B cell (primary cell): ENCODE data around the gene METTL26. TPM values are rescaled to one million over a fixed set of nuclear protein-coding genes. Genes with fewer than 3 reads are reported as not detected.

Experiments used
- ATAC-seq: fragments of 200-7000 bp; cut with Tn5 transposase; one replicate; pipeline ENCODE4 v1.10.0; 2021; ENCODE audit warnings: low read depth, mild to moderate bottlenecking, moderate number of reproducible peaks, moderate library complexity
- CTCF ChIA-PET: fragments of 350-600 bp; sonication (Branson Sonifier 250); formaldehyde crosslinking; loops from one replicate; lab custom pipeline; 2021; ENCODE audit warnings: antibody characterized with exemption, inconsistent platforms; lab: Charles Lee
- POLR2A ChIA-PET: fragments of 350-600 bp; sonication (Branson Sonifier 250); formaldehyde crosslinking; loops from one replicate; lab custom pipeline; 2021; ENCODE audit warnings: antibody characterized with exemption; lab: Charles Lee
- DNase-seq: peaks from one replicate; pipeline ENCODE4 v3.0.0; 2013
- H2AFZ ChIP-seq: 2 replicates; pipeline ENCODE4 v1.6.1; 2012; ENCODE audit warnings: mild to moderate bottlenecking, low read depth, low read length; ENCODE audit not compliant: insufficient read depth, poor library complexity, severe bottlenecking
- H3K27ac ChIP-seq, 2 donors: 1 replicate in 1 of 2; 2 replicates in 1 of 2; pipeline ENCODE4 v1.5.1; 2012 to 2013; ENCODE audit warnings: low read length in 2 of 2, mild to moderate bottlenecking in 2 of 2, moderate library complexity in 1 of 2
- H3K27me3 ChIP-seq, 4 experiments: fragments of 200-600 bp in 1 of 4; sonication (generic) in 1 of 4; replicated peaks in 1 of 4; 1 replicate in 2 of 4; 2 replicates in 2 of 4; pipeline versions ENCODE4 v1.6.1 to v1.7.0; 2013 to 2016; ENCODE audit warnings: low read length in 3 of 4, mild to moderate bottlenecking in 2 of 4, mixed read lengths in 1 of 4, moderate library complexity in 1 of 4; ENCODE audit not compliant: insufficient read depth in 4 of 4, control insufficient read depth in 3 of 4; ENCODE audit errors: control extremely low read depth in 1 of 4
- H3K36me3 ChIP-seq, 2 experiments: replicated peaks in 1 of 2; 1 replicate in 1 of 2; 2 replicates in 1 of 2; pipeline versions ENCODE4 v1.6.1 to v1.7.1; 2013; ENCODE audit warnings: low read length in 1 of 2; ENCODE audit not compliant: insufficient read depth in 2 of 2, control insufficient read depth in 1 of 2; ENCODE audit errors: control extremely low read depth in 1 of 2, extremely low read depth in 1 of 2
- H3K4me1 ChIP-seq, 2 donors: fragments of 200-600 bp in 1 of 2; sonication (generic) in 1 of 2; 1 replicate in 1 of 2; 2 replicates in 1 of 2; pipeline versions ENCODE4 v1.5.1 to v1.6.1; 2013 to 2017; ENCODE audit warnings: low read length in 2 of 2; ENCODE audit not compliant: control insufficient read depth in 2 of 2, insufficient read depth in 2 of 2
- H3K4me2 ChIP-seq: replicated peaks from 2 replicates; pipeline ENCODE3; 2012; ENCODE audit warnings: mild to moderate bottlenecking, low read depth, low read length; ENCODE audit not compliant: poor library complexity, severe bottlenecking
- H3K4me3 ChIP-seq, 5 experiments: fragments of 200-600 bp in 1 of 5; sonication (generic) in 1 of 5; 1 replicate in 3 of 5; 2 replicates in 2 of 5; pipeline versions ENCODE4 v1.5.1 to v1.7.0; 2011 to 2016; ENCODE audit warnings: low read length in 4 of 5, mild to moderate bottlenecking in 4 of 5, low read depth in 2 of 5, control low read depth in 1 of 5, moderate library complexity in 1 of 5; ENCODE audit not compliant: insufficient read depth in 1 of 5; ENCODE audit errors: control extremely low read depth in 1 of 5, extremely low read depth in 1 of 5
- H3K79me2 ChIP-seq: fragments of 200-600 bp; sonication (generic); one replicate; pipeline ENCODE4 v1.6.0; 2016; ENCODE audit warnings: low read length; ENCODE audit not compliant: control insufficient read depth, insufficient read depth
- H3K9ac ChIP-seq: fragments of 200-600 bp; sonication (generic); 2 replicates; pipeline ENCODE4 v1.6.1; 2017; ENCODE audit warnings: mild to moderate bottlenecking, low read length, moderate library complexity
- H3K9me3 ChIP-seq, 3 donors: one replicate each; pipeline versions ENCODE4 v1.6.1 to v1.7.1; 2013; ENCODE audit warnings: low read length in 2 of 3; ENCODE audit not compliant: control insufficient read depth in 2 of 3, insufficient read depth in 1 of 3; ENCODE audit errors: control extremely low read depth in 1 of 3
- H4K20me1 ChIP-seq: 2 replicates; pipeline ENCODE4 v1.6.0; 2012; ENCODE audit warnings: mild to moderate bottlenecking, low read length; ENCODE audit not compliant: insufficient read depth, control insufficient read depth, poor library complexity, severe bottlenecking
- H3K27ac Mint-ChIP-seq: one replicate; pipeline ENCODE4 v1.8.0; 2021; ENCODE audit warnings: mixed read lengths
- H3K27me3 Mint-ChIP-seq: one replicate; pipeline ENCODE4 v1.8.0; 2021; ENCODE audit warnings: mixed read lengths
- H3K4me1 Mint-ChIP-seq: one replicate; pipeline ENCODE4 v1.8.0; 2021; ENCODE audit warnings: mixed read lengths
- H3K4me3 Mint-ChIP-seq: one replicate; pipeline ENCODE4 v1.8.0; 2021; ENCODE audit warnings: mixed read lengths
- H3K9me3 Mint-ChIP-seq: one replicate; pipeline ENCODE4 v1.8.0; 2022; ENCODE audit warnings: mixed read lengths; ENCODE audit not compliant: insufficient read depth
- CTCF ChIP-seq: fragments of 200-600 bp; IDR thresholded peaks from one replicate; pipeline ENCODE4 v1.8.0; 2022; ENCODE audit warnings: antibody characterized with exemption, mild to moderate bottlenecking
- EZH2 ChIP-seq: IDR thresholded peaks from 2 replicates; pipeline ENCODE4 v1.6.1; 2012; ENCODE audit warnings: borderline replicate concordance, low read depth, mild to moderate bottlenecking, moderate library complexity, low read length; ENCODE audit not compliant: insufficient read depth, poor library complexity, severe bottlenecking
- WGBS: methylation state at CpG from one replicate; pipeline ENCODE4 v1.1.5; 2013; ENCODE audit warnings: missing lambda C conversion rate; ENCODE audit not compliant: insufficient coverage; 5-methylcytosine and 5-hydroxymethylcytosine counted together
- intact Hi-C: fragments of 100-400 bp; cut with micrococcal nuclease; formaldehyde crosslinking; loops from one replicate; pipeline ENCODE4 v1.10.0; 2022
- polyA plus RNA-seq: library from polyadenylated mRNA; depleted of rRNA; stranded (reverse); fragments of >200 nt; gene quantifications from 2 replicates; pipeline ENCODE4 v1.2.3, GENCODE V29; 2012
- total RNA-seq, 2 donors: library from RNA; stranded (reverse); fragments of 120-200 nt in 1 of 2; gene quantifications; 1 replicate in 1 of 2; 2 replicates in 1 of 2; pipeline versions ENCODE4 v1.2.3 to v1.2.4, GENCODE V29; 2013 to 2022

METTL26 gene
- total and polyA plus RNA-seq, 2 donors (not counting 1 experiment from before 2014, with no cell fraction given) = 56.6 to 140 TPM

GRCh38 chr16:622920-623280, 13.2 kb downstream of the METTL26 start:
- ChIA-PET CTCF (no interaction called here), POLR2A (no interaction called here)
- Histone ChIP-seq H3K4me3 (no peak overlapping the region), H2AFZ (no peak overlapping the region), H3K9ac (no peak overlapping the region), H3K9me3 (no peaks in the 10 kb centered on the region), H3K4me2 (no peak overlapping the region), H3K27me3 (no peaks in the 10 kb centered on the region), H3K4me1 (no peaks in the 10 kb centered on the region), H4K20me1 (no peaks in the 10 kb centered on the region), H3K79me2 (peaks cover 10% of the 10 kb centered on the region), H3K36me3 (peaks cover 0 to 12% of the 10 kb centered on the region in 2 experiments), H3K27ac (no peak overlapping the region)
- intact Hi-C loops = no loop called here
- no peak overlapping the region for H3K27ac Mint-ChIP-seq
- ATAC-seq = no peak
- no peaks in the 10 kb centered on the region for H3K4me1 Mint-ChIP-seq
- 97% methylated on average over 14 of the region's 17 CpGs for WGBS
- TF ChIP-seq CTCF (no peak), EZH2 (no peak)
- no peak overlapping the region for H3K4me3 Mint-ChIP-seq
- H3K9me3 Mint-ChIP-seq = no peaks in the 10 kb centered on the region
- no peaks in the 10 kb centered on the region for H3K27me3 Mint-ChIP-seq
- no peak for DNase-seq

DNA sequence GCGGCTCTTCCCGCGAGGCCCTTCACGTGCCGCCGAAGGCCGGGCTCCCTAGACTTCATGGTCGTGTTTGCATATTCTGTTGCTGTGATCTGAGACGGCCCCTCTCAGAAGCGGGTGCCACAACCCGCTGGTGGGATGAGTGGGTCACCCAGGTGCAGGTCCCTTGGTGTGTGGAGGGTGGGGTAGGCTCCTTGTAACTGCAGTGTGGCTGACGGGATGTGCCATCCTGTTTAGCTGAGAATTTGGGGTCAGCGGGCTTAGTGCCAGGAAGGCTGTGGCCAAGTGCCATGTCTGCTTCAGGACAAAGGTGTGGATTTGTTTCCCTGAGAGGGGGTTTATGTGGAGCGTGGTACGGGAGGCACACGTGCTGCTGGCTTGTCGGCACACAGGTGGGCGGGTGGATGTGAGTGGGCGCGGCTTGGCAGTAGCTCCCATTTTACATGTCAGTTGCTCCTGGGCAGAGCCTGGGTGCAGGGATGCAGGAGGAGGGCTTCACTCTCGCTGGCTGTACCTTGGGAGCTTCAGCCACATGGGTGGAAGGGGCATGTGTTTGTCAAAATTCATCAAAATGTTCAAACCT, 14.5 kb downstream of the METTL26 start:
- Histone ChIP-seq H3K4me1 (no peaks in the 10 kb centered on the region), H3K4me2 (no peak overlapping the region), H4K20me1 (peaks cover 8% of the 10 kb centered on the region), H3K79me2 (peaks cover 13% of the 10 kb centered on the region), H3K27ac (no peak overlapping the region), H3K9ac (no peak overlapping the region), H3K36me3 (peaks cover 0 to 4% of the 10 kb centered on the region in 2 experiments), H3K4me3 (no peak overlapping the region), H2AFZ (no peak overlapping the region), H3K9me3 (no peaks in the 10 kb centered on the region), H3K27me3 (no peaks in the 10 kb centered on the region)
- 95% methylated on average over 21 of the region's 21 CpGs for WGBS
- H3K4me3 Mint-ChIP-seq = no peak overlapping the region
- H3K4me1 Mint-ChIP-seq = no peaks in the 10 kb centered on the region
- TF ChIP-seq CTCF (no peak), EZH2 (no peak)
- ChIA-PET CTCF (interaction anchor here (1.0 to 1.2 kb wide), 2 partner anchors 11 to 42 kb away, joined by 4 read pairs; no protein-coding TSS in a partner anchor), POLR2A (interaction anchor here (0.6 kb wide), 1 partner anchor 15 kb away, joined by 3 read pairs; no protein-coding TSS in a partner anchor)
- intact Hi-C loops = no loop called here
- H3K9me3 Mint-ChIP-seq = no peaks in the 10 kb centered on the region
- DNase-seq (no peak), ATAC-seq (no peak)
- no peaks in the 10 kb centered on the region for H3K27me3 Mint-ChIP-seq
- H3K27ac Mint-ChIP-seq = no peak overlapping the region
